A549 (cell line): Measurements from ENCODE around the gene CADM2. TPM values are rescaled to one million over a fixed set of nuclear protein-coding genes. Genes with fewer than 3 reads are reported as not detected.

ENCODE experiments used
- ATAC-seq, 2 experiments: fragments of 200-7000 bp in 1 of 2; fragments of >200 bp in 1 of 2; cut with Nextera tagmentation in 1 of 2; cut with Tn5 transposase in 1 of 2; 3 replicates each; pipeline versions ENCODE4 v1.8.0 to v1.9.1; 2018 to 2020; ENCODE audit warnings: mild to moderate bottlenecking in 1 of 2, moderate library complexity in 1 of 2
- CTCF ChIA-PET: fragments of 300-600 bp; sonication (Branson Sonifier 250); formaldehyde crosslinking; extraction: SDS; loops from one replicate; lab custom pipeline; 2021; ENCODE audit warnings: antibody characterized with exemption, inconsistent platforms; lab: Yijun Ruan, JAX
- POLR2A ChIA-PET: fragments of 350-600 bp; formaldehyde crosslinking; extraction: SDS; loops from one replicate; lab custom pipeline; 2021; ENCODE audit warnings: antibody characterized with exemption, inconsistent platforms; lab: Yijun Ruan, JAX
- DNase-seq, 2 experiments: peaks; one replicate each; pipeline versions ENCODE4 v3.0.0 to v3.0.0-alpha.2; 2011 to 2016; ENCODE audit warnings: low read depth in 1 of 2, low spot score in 1 of 2
- FAIRE-seq: peaks from 2 replicates; lab custom pipeline; 2011; peaks lifted over from hg19 to GRCh38; lab: Jason Lieb, UNC
- H3K27ac ChIP-seq, 2 experiments: fragments of >200 bp; sonication (Bioruptor Twin); formaldehyde crosslinking; 3 replicates each; pipeline ENCODE4 v1.5.1; 2016 to 2017
- H3K4me1 ChIP-seq: fragments of >200 bp; sonication (Bioruptor Twin); formaldehyde crosslinking; 3 replicates; pipeline ENCODE4 v1.6.1; 2016
- H3K4me2 ChIP-seq: fragments of >200 bp; sonication (Bioruptor Twin); formaldehyde crosslinking; 3 replicates; pipeline ENCODE4 v1.6.1; 2016
- H3K4me3 ChIP-seq: fragments of >200 bp; sonication (Bioruptor Twin); formaldehyde crosslinking; 3 replicates; pipeline ENCODE4 v1.5.1; 2016
- H3K9me3 ChIP-seq: fragments of >200 bp; sonication (Bioruptor Twin); formaldehyde crosslinking; 3 replicates; pipeline ENCODE4 v1.6.1; 2016
- CBX2 ChIP-seq: fragments of 200-600 bp; sonication (generic); IDR thresholded peaks from 2 replicates; pipeline ENCODE4 v1.6.1; 2016; ENCODE audit warnings: low read depth, mild to moderate bottlenecking, borderline replicate concordance
- CBX8 ChIP-seq: fragments of 200-600 bp; sonication (generic); IDR thresholded peaks from 2 replicates; pipeline ENCODE4 v1.6.1; 2016
- CHD2 ChIP-seq: fragments of 150-350 bp; IDR thresholded peaks from 2 replicates; pipeline ENCODE4 v1.6.1; 2014; ENCODE audit warnings: low read length; ENCODE audit not compliant: partially characterized antibody
- CHD4 ChIP-seq: fragments of 200-600 bp; sonication (generic); IDR thresholded peaks from 2 replicates; pipeline ENCODE4 v1.6.1; 2016; ENCODE audit warnings: antibody characterized with exemption, mild to moderate bottlenecking, borderline replicate concordance
- EP300 ChIP-seq, 2 experiments: fragments of >200 bp; sonication (Bioruptor Twin); formaldehyde crosslinking; IDR thresholded peaks; 2 replicates in 1 of 2; 3 replicates in 1 of 2; pipeline ENCODE4 v1.6.1; 2016 to 2017
- FOSL2 ChIP-seq, 2 experiments: fragments of 450-650 bp in 1 of 2; fragments of >200 bp in 1 of 2; sonication (Bioruptor Twin) in 1 of 2; formaldehyde crosslinking; IDR thresholded peaks; 2 replicates each; pipeline versions ENCODE4 v1.5.0 to v1.6.1; 2016 to 2020; ENCODE audit warnings: mild to moderate bottlenecking in 1 of 2, moderate library complexity in 1 of 2
- HDAC2 ChIP-seq: fragments of 200-600 bp; sonication (generic); IDR thresholded peaks from 2 replicates; pipeline ENCODE4 v1.6.1; 2016
- HEYL ChIP-seq: fragments of 250-450 bp; sonication (Bioruptor Pico); IDR thresholded peaks from 2 replicates; pipeline ENCODE4 v1.8.0; 2021; ENCODE audit warnings: mild to moderate bottlenecking, moderate library complexity
- HOXA7 ChIP-seq: fragments of 250-450 bp; sonication (Bioruptor Pico); IDR thresholded peaks from 2 replicates; pipeline ENCODE4 v1.5.0; 2020; ENCODE audit warnings: mild to moderate bottlenecking, moderate library complexity
- KDM5A ChIP-seq: fragments of 200-600 bp; sonication (generic); IDR thresholded peaks from 2 replicates; pipeline ENCODE4 v1.6.1; 2016; ENCODE audit warnings: antibody characterized with exemption, mild to moderate bottlenecking
- MAFK ChIP-seq: fragments of 450-650 bp; IDR thresholded peaks from 2 replicates; pipeline ENCODE4 v1.6.1; 2014; ENCODE audit not compliant: partially characterized antibody
- MAZ ChIP-seq: fragments of 150-350 bp; IDR thresholded peaks from 2 replicates; pipeline ENCODE4 v1.6.1; 2014; ENCODE audit warnings: antibody characterized with exemption, low read depth, low read length, borderline replicate concordance
- MYC ChIP-seq: IDR thresholded peaks from 2 replicates; pipeline ENCODE4 v1.6.1; 2012; ENCODE audit warnings: mild to moderate bottlenecking, inconsistent platforms, low read length, improper control_type of control experiment, borderline replicate concordance
- NFE2L2 ChIP-seq: fragments of 150-350 bp; conservative IDR thresholded peaks from 2 replicates; pipeline ENCODE4 v1.6.1; 2014; ENCODE audit warnings: low read length
- POLR2A ChIP-seq: IDR thresholded peaks from 2 replicates; pipeline ENCODE4 v1.6.1; 2012; ENCODE audit warnings: mild to moderate bottlenecking, low read length
- RAD21 ChIP-seq, 2 experiments: fragments of >200 bp in 1 of 2; sonication (Bioruptor Twin) in 1 of 2; formaldehyde crosslinking in 1 of 2; IDR thresholded peaks in 1 of 2; conservative IDR thresholded peaks in 1 of 2; 2 replicates in 1 of 2; 3 replicates in 1 of 2; pipeline ENCODE4 v1.6.1; 2012 to 2018; ENCODE audit warnings: inconsistent platforms in 1 of 2
- RARB ChIP-seq: fragments of 250-450 bp; sonication (Bioruptor Pico); IDR thresholded peaks from 2 replicates; pipeline ENCODE4 v1.8.0; 2021; ENCODE audit warnings: mild to moderate bottlenecking, moderate library complexity
- RCOR1 ChIP-seq: fragments of 150-350 bp; IDR thresholded peaks from 2 replicates; pipeline ENCODE4 v1.6.1; 2014; ENCODE audit warnings: antibody characterized with exemption, low read length, low read depth
- TFCP2L1 ChIP-seq: fragments of 250-450 bp; sonication (Bioruptor Pico); IDR thresholded peaks from 2 replicates; pipeline ENCODE4 v1.5.0; 2021; ENCODE audit warnings: mild to moderate bottlenecking
- ZNF302 ChIP-seq: fragments of 250-450 bp; sonication (Bioruptor Pico); IDR thresholded peaks from 2 replicates; pipeline ENCODE4 v1.9.0; 2021; ENCODE audit warnings: inconsistent platforms, mild to moderate bottlenecking, moderate library complexity
- WGBS: methylation state at CpG from one replicate; pipeline ENCODE4 v1.1.6; 2017; ENCODE audit errors: missing lambda C conversion rate; 5-methylcytosine and 5-hydroxymethylcytosine counted together
- polyA plus RNA-seq, 4 experiments: library from polyadenylated mRNA; depleted of rRNA in 3 of 4; stranded (reverse); fragments of >200 nt; fragmentation: RNase III in 1 of 4; extraction: RNeasy Plus Mini Kit Qiagen cat#74134 plus additional on column Dnase treatment in 1 of 4; gene quantifications; 2 replicates in 3 of 4; 3 replicates in 1 of 4; pipeline ENCODE4 v1.2.3, GENCODE V29; 2011 to 2017
- TF ChIP-seq, protein P1 (sequence below): IDR thresholded peaks from 2 replicates; pipeline ENCODE4 v1.6.1; 2012
- TF ChIP-seq, protein P2 (sequence below): fragments of 450-650 bp; IDR thresholded peaks from 2 replicates; pipeline ENCODE4 v1.6.1; 2014; ENCODE audit warnings: antibody characterized with exemption

Gene CADM2
- polyA plus RNA-seq, 2 of the 4 experiments (the other 2 are of a cell fraction) = 0.05 to 0.71 TPM

DNA sequence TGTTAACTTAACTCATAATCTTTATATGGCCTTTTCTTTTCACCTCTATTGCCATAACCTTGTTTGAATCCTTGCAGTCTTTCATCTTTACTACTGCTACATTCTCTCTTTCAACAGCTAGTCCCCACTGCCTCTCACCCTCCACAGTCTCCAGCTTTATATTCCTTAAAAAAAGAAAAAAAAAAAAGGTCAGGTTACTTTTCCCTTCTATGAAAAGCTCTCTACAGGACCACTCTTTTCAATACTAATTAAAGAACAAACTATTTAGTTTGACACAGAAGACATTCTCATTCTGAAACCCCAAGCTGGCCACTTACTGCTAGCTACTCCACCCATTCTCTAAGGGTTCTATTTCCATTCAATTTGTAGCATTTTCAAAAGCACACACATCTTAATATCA is 25.6 kb downstream of the CADM2 start:
- TF ChIP-seq MYC (no peak), CHD4 (no peak), CBX8 (no peak), TFCP2L1 (CRISPR knock-in tag) (no peak), HOXA7 (CRISPR knock-in tag) (no peak), EP300 (IDR thresholded peaks at IDR 0.05) (no peak), MAZ (no peak), POLR2A (no peak), FOSL2 (IDR thresholded peaks at IDR 0.05) (no peak), FOSL2 (CRISPR knock-in tag; IDR thresholded peaks at IDR 0.05) (no peak), NFE2L2 (no peak)
- ATAC-seq (no peak), DNase-seq (no peak), FAIRE-seq (no peak)
- POLR2A ChIA-PET = no interaction called here
- H3K9me3 ChIP-seq = no peaks in the 10 kb centered on the region
- H3K27ac ChIP-seq = no peak overlapping the region
- no peak overlapping the region for H3K4me2 ChIP-seq
- H3K4me1 ChIP-seq = no peaks in the 10 kb centered on the region
- H3K4me3 ChIP-seq = no peak overlapping the region
- CTCF ChIA-PET = no interaction called here

DNA sequence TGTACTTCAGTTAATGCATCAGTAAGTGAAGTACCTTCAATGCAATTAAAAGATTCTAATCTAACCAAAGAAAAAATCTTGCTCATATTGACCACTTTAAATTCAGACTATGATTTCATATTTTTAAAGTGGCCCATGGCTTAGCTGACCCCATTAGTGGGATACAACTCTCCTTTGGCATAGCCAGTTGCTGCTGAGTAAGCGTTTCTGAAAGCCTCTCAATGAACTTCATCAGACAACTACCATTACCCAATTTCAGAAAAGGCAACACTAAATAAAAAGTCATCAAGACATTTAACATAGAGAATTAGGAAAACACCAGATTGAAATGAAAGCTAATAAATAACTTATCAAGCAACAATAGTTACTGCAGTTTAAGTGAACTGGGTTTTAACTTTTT is 27.0 kb downstream of the CADM2 start:
- Histone ChIP-seq H3K4me1 (no peaks in the 10 kb centered on the region), H3K4me2 (no peak overlapping the region), H3K9me3 (no peaks in the 10 kb centered on the region), H3K27ac (no peak overlapping the region), H3K4me3 (no peak overlapping the region)
- CTCF ChIA-PET = no interaction called here
- ATAC-seq (no peak), FAIRE-seq (no peak), DNase-seq (no peak)
- POLR2A ChIA-PET = no interaction called here
- WGBS = 9% methylated on average over 1 of the region's 1 CpG
- TF ChIP-seq MAFK = peak; percentile 61
- TF ChIP-seq FOSL2 (IDR thresholded peaks at IDR 0.05) = no peak
- TF ChIP-seq FOSL2 (CRISPR knock-in tag; IDR thresholded peaks at IDR 0.05) = no peak

DNA sequence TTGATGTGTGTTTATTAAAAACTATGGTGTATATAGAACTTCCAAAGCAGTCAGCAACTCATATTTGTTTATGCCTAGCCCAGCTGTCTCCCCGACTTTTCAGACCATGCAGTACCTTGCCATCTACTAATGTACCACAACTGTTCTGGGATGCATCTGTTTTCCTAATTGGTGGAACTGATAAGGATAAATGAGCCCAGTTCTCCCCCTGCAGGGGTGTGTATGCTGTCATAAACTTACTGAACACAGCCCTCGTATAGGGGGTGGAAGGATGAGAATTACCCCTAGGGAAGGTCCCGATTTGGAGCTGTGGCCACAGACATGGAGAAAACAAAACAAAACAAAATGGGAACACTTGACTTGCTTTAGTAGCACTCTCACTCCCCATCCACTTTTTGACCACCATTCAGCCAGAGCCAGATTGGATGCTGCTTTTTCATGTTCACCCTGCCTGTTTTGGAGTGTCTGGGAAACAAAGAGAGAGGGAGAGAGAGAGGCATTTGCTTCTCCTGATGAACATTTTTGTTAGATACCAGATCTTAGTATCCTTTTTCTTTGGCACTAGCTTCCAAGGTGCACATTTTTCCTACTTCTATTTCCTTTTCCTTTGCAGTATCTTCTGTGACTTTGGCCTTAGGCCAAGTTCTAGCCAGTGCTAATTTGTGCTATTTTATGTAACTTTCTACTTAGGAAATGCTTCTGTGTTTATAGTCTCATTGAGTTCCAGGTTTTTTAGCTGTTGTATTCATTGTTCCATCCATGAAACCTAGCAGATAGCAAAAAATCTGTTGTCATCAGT is 29.1 kb downstream of the CADM2 start:
- DNase-seq (no peak), FAIRE-seq (no peak), ATAC-seq (no peak)
- Histone ChIP-seq H3K4me3 (no peak overlapping the region), H3K9me3 (no peaks in the 10 kb centered on the region), H3K4me2 (no peak overlapping the region), H3K4me1 (no peaks in the 10 kb centered on the region), H3K27ac (no peak overlapping the region)
- TF ChIP-seq HEYL (CRISPR knock-in tag) (no peak), HDAC2 (no peak), RARB (CRISPR knock-in tag) (no peak), MYC (no peak), RCOR1 (no peak), RAD21 (conservative IDR thresholded peaks at IDR 0.05 in 1 of 2, IDR thresholded peaks at IDR 0.05 in 1 of 2) (no peak), KDM5A (no peak), CHD2 (no peak), CBX2 (no peak), EP300 (IDR thresholded peaks at IDR 0.05) (no peak), ZNF302 (CRISPR knock-in tag) (no peak)
- TF ChIP-seq, protein P1, sequence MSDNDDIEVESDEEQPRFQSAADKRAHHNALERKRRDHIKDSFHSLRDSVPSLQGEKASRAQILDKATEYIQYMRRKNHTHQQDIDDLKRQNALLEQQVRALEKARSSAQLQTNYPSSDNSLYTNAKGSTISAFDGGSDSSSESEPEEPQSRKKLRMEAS = no peak
- TF ChIP-seq, protein P2, sequence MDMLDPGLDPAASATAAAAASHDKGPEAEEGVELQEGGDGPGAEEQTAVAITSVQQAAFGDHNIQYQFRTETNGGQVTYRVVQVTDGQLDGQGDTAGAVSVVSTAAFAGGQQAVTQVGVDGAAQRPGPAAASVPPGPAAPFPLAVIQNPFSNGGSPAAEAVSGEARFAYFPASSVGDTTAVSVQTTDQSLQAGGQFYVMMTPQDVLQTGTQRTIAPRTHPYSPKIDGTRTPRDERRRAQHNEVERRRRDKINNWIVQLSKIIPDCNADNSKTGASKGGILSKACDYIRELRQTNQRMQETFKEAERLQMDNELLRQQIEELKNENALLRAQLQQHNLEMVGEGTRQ = no peak
- WGBS = 22% methylated on average over 3 of the region's 3 CpGs
- POLR2A ChIA-PET = no interaction called here
- CTCF ChIA-PET = no interaction called here
